HFFc6 (cell line): ENCODE results near the gene RAET1E. TPM values are rescaled to one million over a fixed set of nuclear protein-coding genes. Genes with fewer than 3 reads are reported as not detected.

Source experiments
- DNase-seq: peaks from one replicate; pipeline ENCODE4 v3.0.0-alpha.2; 2018
- H3K27ac Mint-ChIP-seq: 2 replicates; pipeline ENCODE4 v1.8.0; 2020; ENCODE audit warnings: mild to moderate bottlenecking, mixed read lengths
- H3K27me3 Mint-ChIP-seq: 2 replicates; pipeline ENCODE4 v1.8.0; 2021; ENCODE audit warnings: mild to moderate bottlenecking, moderate library complexity, mixed read lengths; ENCODE audit not compliant: insufficient read depth
- H3K36me3 Mint-ChIP-seq: 2 replicates; pipeline ENCODE4 v1.8.0; 2021; ENCODE audit warnings: low read depth, mixed read lengths
- H3K4me1 Mint-ChIP-seq: 2 replicates; pipeline ENCODE4 v1.8.0; 2020; ENCODE audit warnings: low read depth, mixed read lengths
- H3K4me3 Mint-ChIP-seq: 2 replicates; pipeline ENCODE4 v1.8.0; 2020; ENCODE audit warnings: mild to moderate bottlenecking, moderate library complexity, mixed read lengths
- H3K9me3 Mint-ChIP-seq: 2 replicates; pipeline ENCODE4 v1.8.0; 2020; ENCODE audit warnings: mild to moderate bottlenecking, mixed read lengths
- CTCF ChIP-seq: fragments of 200-600 bp; sonication (generic); IDR thresholded peaks from 2 replicates; pipeline ENCODE4 v1.5.0; 2021; ENCODE audit warnings: antibody characterized with exemption, mild to moderate bottlenecking
- total RNA-seq, 6 experiments: library from RNA; stranded (reverse); fragmentation: NEBNext Ultra II Directional; extraction: Animal tissue kit (Norgen Biotek cat#: 25700); gene quantifications; 2 replicates in 1 of 6; 3 replicates in 5 of 6; pipeline ENCODE4 v1.2.3, GENCODE V29; 2021

Gene RAET1E
- total RNA-seq, 6 experiments from 2014 or later, result 0.14 to 0.41 (median 0.26) TPM; not detected in 1

- peaks cover 20% of the 10 kb centered on the region for H3K27me3 Mint-ChIP-seq
- peaks cover 10% of the 10 kb centered on the region; the same call in 1 of the 2 replicates for H3K4me1 Mint-ChIP-seq
- peaks cover 4% of the 10 kb centered on the region for H3K9me3 Mint-ChIP-seq
- H3K27ac Mint-ChIP-seq, result no peak overlapping the region
- H3K36me3 Mint-ChIP-seq, result no peaks in the 10 kb centered on the region
- DNase-seq, result no peak
- no peak for TF ChIP-seq CTCF
- H3K4me3 Mint-ChIP-seq, result no peak overlapping the region
Measured at GRCh38 chr6:149877659-149878058, 20.3 kb downstream of the RAET1E start.

GRCh38 chr6:149876241-149876933 is 21.5 kb downstream of the RAET1E start:
- Mint-ChIP-seq H3K36me3 (no peaks in the 10 kb centered on the region), H3K4me3 (no peak overlapping the region), H3K4me1 (peaks cover 10% of the 10 kb centered on the region; the same call in 1 of the 2 replicates), H3K27me3 (peaks cover 20% of the 10 kb centered on the region), H3K9me3 (peaks cover 11% of the 10 kb centered on the region), H3K27ac (no peak overlapping the region)
- no peak for TF ChIP-seq CTCF
- no peak for DNase-seq

DNA sequence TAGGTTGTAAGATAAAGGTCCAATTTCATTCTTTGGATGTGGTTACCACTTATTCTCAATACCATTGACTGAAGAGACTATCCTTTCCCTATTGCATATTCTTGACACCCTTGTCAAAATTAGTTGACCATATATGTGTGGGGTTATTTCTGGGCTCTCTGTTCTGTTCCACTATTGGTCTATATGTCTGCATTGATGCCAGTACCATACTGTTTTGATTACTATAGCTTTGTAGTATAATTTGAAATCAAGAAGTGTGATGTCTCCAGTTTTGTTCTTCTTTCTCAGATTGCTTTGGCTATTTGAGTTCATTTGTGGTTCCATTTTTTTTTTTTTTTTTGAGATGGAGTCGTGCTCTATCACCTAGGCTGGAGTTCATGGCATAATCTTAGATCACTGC is 25.7 kb downstream of the RAET1E start:
- no peak for TF ChIP-seq CTCF
- peaks cover 11% of the 10 kb centered on the region for H3K9me3 Mint-ChIP-seq
- no peak overlapping the region for H3K4me3 Mint-ChIP-seq
- DNase-seq, result no peak
- peaks cover 21% of the 10 kb centered on the region for H3K4me1 Mint-ChIP-seq
- H3K36me3 Mint-ChIP-seq, result no peaks in the 10 kb centered on the region
- H3K27me3 Mint-ChIP-seq, result peaks cover 8% of the 10 kb centered on the region
- no peak overlapping the region for H3K27ac Mint-ChIP-seq

- Mint-ChIP-seq H3K36me3 (no peaks in the 10 kb centered on the region), H3K4me3 (no peak overlapping the region), H3K27ac (no peak overlapping the region), H3K9me3 (peaks cover 11% of the 10 kb centered on the region), H3K27me3 (peaks cover 12% of the 10 kb centered on the region), H3K4me1 (peaks cover 15% of the 10 kb centered on the region)
- no peak for TF ChIP-seq CTCF
- no peak for DNase-seq
Measured at GRCh38 chr6:149871182-149871581, 26.7 kb downstream of the RAET1E start.

- Mint-ChIP-seq H3K27ac (no peak overlapping the region), H3K4me3 (no peak overlapping the region), H3K9me3 (peaks cover 11% of the 10 kb centered on the region), H3K4me1 (peaks cover 19% of the 10 kb centered on the region), H3K27me3 (peaks cover 8% of the 10 kb centered on the region), H3K36me3 (no peaks in the 10 kb centered on the region)
- DNase-seq, result no peak
- no peak for TF ChIP-seq CTCF
Measured at GRCh38 chr6:149869275-149869892, 28.5 kb downstream of the RAET1E start.
